GM12878 (cell line): Measurements from ENCODE around the gene MAPRE3. TPM values are rescaled to one million over a fixed set of nuclear protein-coding genes. Genes with fewer than 3 reads are reported as not detected.

Experiments used
- CBFB ChIP-seq: IDR thresholded peaks from 2 replicates; pipeline ENCODE4 v1.6.1; 2016; ENCODE audit warnings: antibody characterized with exemption, low read depth
- CHD2 ChIP-seq: IDR thresholded peaks from 2 replicates; pipeline ENCODE4 v1.6.1; 2011; ENCODE audit warnings: low read depth, low read length, improper control_type of control experiment, borderline replicate concordance
- EGR1 ChIP-seq, 2 experiments: IDR thresholded peaks; 1 replicate in 1 of 2; 2 replicates in 1 of 2; pipeline ENCODE4 v1.6.1; 2011 to 2012; ENCODE audit warnings: low read depth in 2 of 2, low read length in 2 of 2, borderline replicate concordance in 1 of 2, mild to moderate bottlenecking in 1 of 2, moderate library complexity in 1 of 2
- ETV6 ChIP-seq, 2 experiments: fragments of 450-650 bp in 1 of 2; IDR thresholded peaks in 1 of 2; conservative IDR thresholded peaks in 1 of 2; 2 replicates each; pipeline ENCODE4 v1.6.1; 2014; ENCODE audit warnings: antibody characterized with exemption in 1 of 2, borderline replicate concordance in 1 of 2, low read depth in 1 of 2, mild to moderate bottlenecking in 1 of 2, moderate library complexity in 1 of 2
- EZH2 ChIP-seq: IDR thresholded peaks from 2 replicates; pipeline ENCODE4 v1.6.1; 2012; ENCODE audit warnings: low read depth, mild to moderate bottlenecking, control low read depth, inconsistent platforms, low read length, borderline replicate concordance; ENCODE audit not compliant: control insufficient read depth
- JUND ChIP-seq: IDR thresholded peaks from 2 replicates; pipeline ENCODE4 v1.6.1; 2012; ENCODE audit warnings: low read depth, mild to moderate bottlenecking, low read length, improper control_type of control experiment, moderate library complexity
- MYC ChIP-seq: IDR thresholded peaks from 2 replicates; pipeline ENCODE4 v1.6.1; 2011; ENCODE audit warnings: mild to moderate bottlenecking, low read length, moderate library complexity, inconsistent platforms; ENCODE audit not compliant: insufficient read depth, insufficient replicate concordance, insufficient read length, severe bottlenecking
- NR2C2 ChIP-seq: IDR thresholded peaks from 2 replicates; pipeline ENCODE4 v1.6.1; 2011; ENCODE audit warnings: borderline replicate concordance, low read depth; ENCODE audit not compliant: control insufficient read depth, insufficient read length
- PAX8 ChIP-seq: fragments of 450-650 bp; IDR thresholded peaks from 2 replicates; pipeline ENCODE4 v1.6.1; 2017; ENCODE audit warnings: mild to moderate bottlenecking, moderate library complexity
- PML ChIP-seq: IDR thresholded peaks from 2 replicates; pipeline ENCODE4 v1.6.1; 2012; ENCODE audit warnings: low read length, inconsistent platforms
- SPI1 ChIP-seq: IDR thresholded peaks from 2 replicates; pipeline ENCODE4 v1.6.1; 2011; ENCODE audit warnings: low read depth, mild to moderate bottlenecking, low read length, moderate library complexity, borderline replicate concordance; ENCODE audit not compliant: insufficient read depth
- TCF7 ChIP-seq: IDR thresholded peaks from 2 replicates; pipeline ENCODE4 v1.6.1; 2014; ENCODE audit warnings: antibody characterized with exemption, borderline replicate concordance
- ZNF622 ChIP-seq: fragments of 450-650 bp; IDR thresholded peaks from 2 replicates; pipeline ENCODE4 v1.6.1; 2017; ENCODE audit warnings: mild to moderate bottlenecking, inconsistent platforms
- polyA plus RNA-seq, 11 experiments: library from polyadenylated mRNA; depleted of rRNA in 4 of 11; unstranded in 6 of 11; stranded (reverse) in 5 of 11; fragments of >200 nt; fragmentation: Nextera tagmentation in 4 of 11; fragmentation: Illumina TruSeq in 1 of 11; extraction: Ambion mirVana in 4 of 11; extraction: Trizol in 1 of 11; gene quantifications; 1 replicate in 1 of 11; 2 replicates in 10 of 11; pipeline versions ENCODE4 v1.2.1 to v1.2.3, GENCODE V29; 2011 to 2016; ENCODE audit warnings: inconsistent platforms in 2 of 11, missing spikeins in 2 of 11, low read depth in 1 of 11
- total RNA-seq, 4 experiments: library from RNA; depleted of rRNA in 3 of 4; stranded (reverse); fragments of >200 nt in 3 of 4; fragmentation: Illumina TruSeq in 1 of 4; extraction: Trizol in 1 of 4; gene quantifications; 2 replicates each; pipeline versions ENCODE4 v1.2.1 to v1.2.3, GENCODE V29; 2013 to 2021
- TF ChIP-seq, protein P1 (sequence below): IDR thresholded peaks from 2 replicates; pipeline ENCODE4 v1.6.1; 2012; ENCODE audit warnings: improper control_type of control experiment, low read depth, low read length; ENCODE audit not compliant: insufficient replicate concordance
- TF ChIP-seq, protein P2 (sequence below), 3 experiments: IDR thresholded peaks in 2 of 3; conservative IDR thresholded peaks in 1 of 3; 2 replicates each; pipeline ENCODE4 v1.5.1; 2011; ENCODE audit warnings: low read depth in 3 of 3, low read length in 3 of 3, mild to moderate bottlenecking in 3 of 3, control low read depth in 2 of 3, moderate library complexity in 2 of 3, inconsistent platforms in 1 of 3, mixed read lengths in 1 of 3; ENCODE audit not compliant: control insufficient read depth in 2 of 3, insufficient read depth in 1 of 3; ENCODE audit errors: extremely low read depth in 1 of 3
- TF ChIP-seq, protein P3 (sequence below): IDR thresholded peaks from 2 replicates; pipeline ENCODE4 v1.6.1; 2012; ENCODE audit warnings: low read length, inconsistent platforms
- TF ChIP-seq, protein P4 (sequence below): fragments of 450-650 bp; IDR thresholded peaks from 2 replicates; pipeline ENCODE4 v1.6.1; 2014; ENCODE audit warnings: mild to moderate bottlenecking

Gene MAPRE3
- total and polyA plus RNA-seq, 10 of the 15 experiments (the other 5 are each of a cell fraction or from before 2014, with no cell fraction given) = 0.03 to 1.3 (median 0.73) TPM; not detected in 1

DNA sequence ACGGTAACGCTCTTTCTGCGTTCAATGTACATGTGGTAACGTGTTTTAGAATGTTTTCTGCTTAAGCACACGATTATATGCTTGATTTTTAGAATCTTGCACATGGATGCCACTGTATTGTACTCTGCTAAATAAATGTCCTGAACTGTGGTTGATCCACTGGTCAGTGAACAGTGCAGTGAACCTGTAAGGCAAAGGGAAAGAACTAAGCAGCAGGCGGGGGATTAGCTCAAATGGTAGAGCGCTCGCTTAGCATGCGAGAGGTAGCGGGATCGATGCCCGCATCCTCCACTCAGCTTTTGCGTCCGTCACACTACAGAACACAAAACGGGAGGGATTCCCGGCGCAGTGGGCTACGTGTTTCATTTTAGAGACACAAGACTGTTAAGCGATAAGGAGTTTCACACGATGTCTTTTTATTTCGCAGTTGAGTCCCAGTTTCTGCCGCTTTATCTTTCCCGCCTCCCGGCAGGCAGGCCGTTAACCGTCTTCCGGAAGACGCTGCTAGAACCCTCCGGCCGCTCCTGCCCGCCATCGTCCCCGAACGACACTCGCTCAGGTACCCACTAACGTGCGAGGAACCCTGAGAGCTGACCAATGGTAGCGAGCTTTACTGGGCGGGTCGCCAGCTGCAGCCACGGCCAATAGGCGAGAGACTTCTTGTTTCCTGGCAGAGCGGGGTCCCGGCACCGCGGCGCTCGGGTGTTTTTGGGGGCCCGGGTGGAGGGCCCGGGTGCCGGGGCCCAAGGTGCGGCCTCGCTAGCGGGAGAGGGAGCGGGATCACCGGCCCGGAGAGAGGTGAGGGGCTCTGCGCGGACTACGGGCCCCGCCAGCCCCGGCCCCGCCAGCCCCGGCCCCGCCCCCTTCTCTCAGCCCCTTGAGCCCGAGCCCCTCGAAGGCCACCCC, 80.8 kb downstream of the MAPRE3 start, which contains the start of gene AGBL5 (continued):
- TF ChIP-seq, protein P1, sequence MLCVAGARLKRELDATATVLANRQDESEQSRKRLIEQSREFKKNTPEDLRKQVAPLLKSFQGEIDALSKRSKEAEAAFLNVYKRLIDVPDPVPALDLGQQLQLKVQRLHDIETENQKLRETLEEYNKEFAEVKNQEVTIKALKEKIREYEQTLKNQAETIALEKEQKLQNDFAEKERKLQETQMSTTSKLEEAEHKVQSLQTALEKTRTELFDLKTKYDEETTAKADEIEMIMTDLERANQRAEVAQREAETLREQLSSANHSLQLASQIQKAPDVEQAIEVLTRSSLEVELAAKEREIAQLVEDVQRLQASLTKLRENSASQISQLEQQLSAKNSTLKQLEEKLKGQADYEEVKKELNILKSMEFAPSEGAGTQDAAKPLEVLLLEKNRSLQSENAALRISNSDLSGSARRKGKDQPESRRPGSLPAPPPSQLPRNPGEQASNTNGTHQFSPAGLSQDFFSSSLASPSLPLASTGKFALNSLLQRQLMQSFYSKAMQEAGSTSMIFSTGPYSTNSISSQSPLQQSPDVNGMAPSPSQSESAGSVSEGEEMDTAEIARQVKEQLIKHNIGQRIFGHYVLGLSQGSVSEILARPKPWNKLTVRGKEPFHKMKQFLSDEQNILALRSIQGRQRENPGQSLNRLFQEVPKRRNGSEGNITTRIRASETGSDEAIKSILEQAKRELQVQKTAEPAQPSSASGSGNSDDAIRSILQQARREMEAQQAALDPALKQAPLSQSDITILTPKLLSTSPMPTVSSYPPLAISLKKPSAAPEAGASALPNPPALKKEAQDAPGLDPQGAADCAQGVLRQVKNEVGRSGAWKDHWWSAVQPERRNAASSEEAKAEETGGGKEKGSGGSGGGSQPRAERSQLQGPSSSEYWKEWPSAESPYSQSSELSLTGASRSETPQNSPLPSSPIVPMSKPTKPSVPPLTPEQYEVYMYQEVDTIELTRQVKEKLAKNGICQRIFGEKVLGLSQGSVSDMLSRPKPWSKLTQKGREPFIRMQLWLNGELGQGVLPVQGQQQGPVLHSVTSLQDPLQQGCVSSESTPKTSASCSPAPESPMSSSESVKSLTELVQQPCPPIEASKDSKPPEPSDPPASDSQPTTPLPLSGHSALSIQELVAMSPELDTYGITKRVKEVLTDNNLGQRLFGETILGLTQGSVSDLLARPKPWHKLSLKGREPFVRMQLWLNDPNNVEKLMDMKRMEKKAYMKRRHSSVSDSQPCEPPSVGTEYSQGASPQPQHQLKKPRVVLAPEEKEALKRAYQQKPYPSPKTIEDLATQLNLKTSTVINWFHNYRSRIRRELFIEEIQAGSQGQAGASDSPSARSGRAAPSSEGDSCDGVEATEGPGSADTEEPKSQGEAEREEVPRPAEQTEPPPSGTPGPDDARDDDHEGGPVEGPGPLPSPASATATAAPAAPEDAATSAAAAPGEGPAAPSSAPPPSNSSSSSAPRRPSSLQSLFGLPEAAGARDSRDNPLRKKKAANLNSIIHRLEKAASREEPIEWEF = no peak
- TF ChIP-seq JUND (0 out of 2 replicates have a peak, but pooled peaks have one; percentile 8), SPI1 (peak; percentile 8; the same call in 1 of the 2 replicates), CHD2 (peak; percentile 74), EZH2 (no peak), ZNF622 (no peak), PAX8 (no peak), EGR1 (IDR thresholded peaks at IDR 0.05; ENCODE audit: borderline replicate concordance in 1 of 2, low read depth in 2 of 2, low read length in 2 of 2) (peak in 1 of 2 experiments; percentile 21; a peak in 1 of 3 replicates), TCF7 (peak; percentile 85; the same call in 1 of the 2 replicates), CBFB (peak; percentile 33; the same call in 1 of the 2 replicates), PML (peak; percentile 93; the same call in 1 of the 2 replicates), NR2C2 (no peak), MYC (no peak), ETV6 (conservative IDR thresholded peaks at IDR 0.05 in 1 of 2, IDR thresholded peaks at IDR 0.05 in 1 of 2; ENCODE audit: borderline replicate concordance in 1 of 2, low read depth in 1 of 2) (no peak)
- TF ChIP-seq, protein P2, sequence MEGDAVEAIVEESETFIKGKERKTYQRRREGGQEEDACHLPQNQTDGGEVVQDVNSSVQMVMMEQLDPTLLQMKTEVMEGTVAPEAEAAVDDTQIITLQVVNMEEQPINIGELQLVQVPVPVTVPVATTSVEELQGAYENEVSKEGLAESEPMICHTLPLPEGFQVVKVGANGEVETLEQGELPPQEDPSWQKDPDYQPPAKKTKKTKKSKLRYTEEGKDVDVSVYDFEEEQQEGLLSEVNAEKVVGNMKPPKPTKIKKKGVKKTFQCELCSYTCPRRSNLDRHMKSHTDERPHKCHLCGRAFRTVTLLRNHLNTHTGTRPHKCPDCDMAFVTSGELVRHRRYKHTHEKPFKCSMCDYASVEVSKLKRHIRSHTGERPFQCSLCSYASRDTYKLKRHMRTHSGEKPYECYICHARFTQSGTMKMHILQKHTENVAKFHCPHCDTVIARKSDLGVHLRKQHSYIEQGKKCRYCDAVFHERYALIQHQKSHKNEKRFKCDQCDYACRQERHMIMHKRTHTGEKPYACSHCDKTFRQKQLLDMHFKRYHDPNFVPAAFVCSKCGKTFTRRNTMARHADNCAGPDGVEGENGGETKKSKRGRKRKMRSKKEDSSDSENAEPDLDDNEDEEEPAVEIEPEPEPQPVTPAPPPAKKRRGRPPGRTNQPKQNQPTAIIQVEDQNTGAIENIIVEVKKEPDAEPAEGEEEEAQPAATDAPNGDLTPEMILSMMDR (IDR thresholded peaks at IDR 0.05 in 2 of 3, conservative IDR thresholded peaks at IDR 0.05 in 1 of 3; ENCODE audit: control insufficient read depth in 2 of 3, extremely low read depth in 1 of 3, insufficient read depth in 1 of 3, low read depth in 3 of 3, low read length in 3 of 3) = no peak
- TF ChIP-seq, protein P3, sequence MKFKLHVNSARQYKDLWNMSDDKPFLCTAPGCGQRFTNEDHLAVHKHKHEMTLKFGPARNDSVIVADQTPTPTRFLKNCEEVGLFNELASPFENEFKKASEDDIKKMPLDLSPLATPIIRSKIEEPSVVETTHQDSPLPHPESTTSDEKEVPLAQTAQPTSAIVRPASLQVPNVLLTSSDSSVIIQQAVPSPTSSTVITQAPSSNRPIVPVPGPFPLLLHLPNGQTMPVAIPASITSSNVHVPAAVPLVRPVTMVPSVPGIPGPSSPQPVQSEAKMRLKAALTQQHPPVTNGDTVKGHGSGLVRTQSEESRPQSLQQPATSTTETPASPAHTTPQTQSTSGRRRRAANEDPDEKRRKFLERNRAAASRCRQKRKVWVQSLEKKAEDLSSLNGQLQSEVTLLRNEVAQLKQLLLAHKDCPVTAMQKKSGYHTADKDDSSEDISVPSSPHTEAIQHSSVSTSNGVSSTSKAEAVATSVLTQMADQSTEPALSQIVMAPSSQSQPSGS = peak; percentile 81
- TF ChIP-seq, protein P4, sequence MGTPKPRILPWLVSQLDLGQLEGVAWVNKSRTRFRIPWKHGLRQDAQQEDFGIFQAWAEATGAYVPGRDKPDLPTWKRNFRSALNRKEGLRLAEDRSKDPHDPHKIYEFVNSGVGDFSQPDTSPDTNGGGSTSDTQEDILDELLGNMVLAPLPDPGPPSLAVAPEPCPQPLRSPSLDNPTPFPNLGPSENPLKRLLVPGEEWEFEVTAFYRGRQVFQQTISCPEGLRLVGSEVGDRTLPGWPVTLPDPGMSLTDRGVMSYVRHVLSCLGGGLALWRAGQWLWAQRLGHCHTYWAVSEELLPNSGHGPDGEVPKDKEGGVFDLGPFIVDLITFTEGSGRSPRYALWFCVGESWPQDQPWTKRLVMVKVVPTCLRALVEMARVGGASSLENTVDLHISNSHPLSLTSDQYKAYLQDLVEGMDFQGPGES = peak; percentile 53; the same call in 1 of the 2 replicates
